GM21447 (cell line): Measurements from ENCODE around the gene GABARAP.

Experiments used
- ATAC-seq: cut with Tn5 transposase; IDR thresholded peaks from one replicate; pipeline ENCODE4 v1.9.1; 2021; ENCODE audit not compliant: unreplicated experiment

Gene GABARAP

GRCh38 chr17:7241783-7242716 is at the start of gene GABARAP:
GABARAP (minus strand) TSS chr17:7242449; CDS start chr17:7242330, 119 bp downstream.
- peak; percentile 23 for ATAC-seq

GRCh38 chr17:7290685-7291084 is 48.4 kb upstream of the GABARAP start:
- ATAC-seq: no peak

DNA sequence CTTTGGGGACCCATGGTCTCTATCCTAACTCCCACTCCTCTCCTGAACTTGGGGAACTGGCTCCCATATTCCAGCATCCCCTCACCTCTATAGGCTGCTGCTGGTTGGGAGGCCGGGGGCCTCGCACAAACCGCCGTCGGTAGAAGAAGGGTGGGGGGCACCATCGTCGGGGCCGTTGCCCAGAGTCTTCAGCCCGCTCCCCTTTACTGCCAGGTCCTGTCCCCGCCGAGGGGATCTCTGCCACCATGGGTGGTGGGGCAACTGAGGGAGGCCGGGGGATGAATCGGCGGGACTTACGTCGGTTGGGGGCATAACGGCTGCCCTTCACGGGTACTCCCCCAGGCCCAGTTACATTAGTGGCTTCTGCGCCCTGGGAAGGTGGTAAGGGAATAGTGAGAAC is 47.9 kb upstream of the GABARAP start:
- no peak for ATAC-seq

DNA sequence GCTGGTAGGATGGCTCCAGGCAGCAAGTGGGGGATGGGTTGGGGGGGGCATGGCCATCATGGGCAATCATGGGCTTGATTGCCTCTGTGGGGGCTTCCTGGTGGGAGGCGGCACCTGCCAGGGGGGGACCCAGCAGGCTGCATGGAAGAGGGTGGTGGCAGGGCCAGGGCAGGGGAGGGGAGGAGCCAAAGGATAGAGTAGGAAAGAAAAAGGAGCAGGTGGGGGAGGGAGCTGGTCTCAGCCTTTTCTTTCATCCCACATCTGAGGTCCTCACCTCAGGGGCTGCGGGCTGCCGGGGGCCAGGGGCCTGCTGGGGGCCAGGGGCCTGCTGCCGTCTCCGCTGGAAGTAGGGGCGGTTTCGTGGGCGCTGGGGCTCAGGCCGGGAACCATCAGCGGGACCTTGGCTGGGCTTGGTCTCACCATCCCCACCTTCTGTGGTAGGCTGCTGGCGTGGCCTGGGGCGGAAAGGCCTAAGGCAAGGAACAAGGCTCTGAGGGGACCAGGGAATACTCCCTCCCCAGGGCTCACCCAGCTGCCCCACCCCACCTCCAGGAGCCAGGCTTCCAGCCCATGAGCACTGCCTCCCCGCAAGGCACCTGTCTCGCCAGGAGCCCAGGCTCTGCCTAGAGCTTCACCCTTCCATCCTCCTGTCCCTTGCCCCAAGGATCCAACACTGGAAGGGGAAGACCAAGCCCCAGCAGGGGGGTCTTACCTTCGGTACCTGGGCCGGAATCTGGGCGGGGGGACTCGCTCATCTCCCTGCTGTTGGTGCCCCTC is 47.2 kb upstream of the GABARAP start:
- ATAC-seq: no peak

- ATAC-seq: no peak
Measured at GRCh38 chr17:7285679-7286078, 43.4 kb upstream of the GABARAP start.

GRCh38 chr17:7284911-7285310 is 42.7 kb upstream of the GABARAP start:
- ATAC-seq: no peak

DNA sequence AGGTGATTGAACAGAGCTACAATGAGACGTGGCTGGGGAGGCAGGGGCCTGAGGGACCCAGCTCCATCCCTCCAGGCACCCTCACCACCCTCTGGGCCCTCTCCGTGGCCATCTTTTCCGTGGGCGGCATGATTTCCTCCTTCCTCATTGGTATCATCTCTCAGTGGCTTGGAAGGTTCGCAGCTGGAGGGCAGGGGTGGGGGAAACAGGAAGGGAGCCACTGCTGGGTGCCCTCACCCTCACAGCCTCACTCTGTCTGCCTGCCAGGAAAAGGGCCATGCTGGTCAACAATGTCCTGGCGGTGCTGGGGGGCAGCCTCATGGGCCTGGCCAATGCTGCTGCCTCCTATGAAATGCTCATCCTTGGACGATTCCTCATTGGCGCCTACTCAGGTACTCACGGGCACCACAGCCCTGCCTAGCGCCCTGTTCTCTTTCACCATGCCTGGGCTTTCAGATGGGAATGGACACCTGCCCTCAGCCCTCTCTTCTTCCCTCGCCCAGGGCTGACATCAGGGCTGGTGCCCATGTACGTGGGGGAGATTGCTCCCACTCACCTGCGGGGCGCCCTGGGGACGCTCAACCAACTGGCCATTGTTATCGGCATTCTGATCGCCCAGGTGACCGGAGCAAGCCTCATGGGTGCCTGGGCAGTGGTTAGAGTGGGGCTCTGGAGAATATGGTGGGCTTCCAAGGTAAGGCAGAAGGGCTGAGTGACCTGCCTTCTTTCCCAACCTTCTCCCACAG is 41.4 kb upstream of the GABARAP start:
- no peak for ATAC-seq

- no peak for ATAC-seq
Measured at GRCh38 chr17:7282752-7283321, 40.6 kb upstream of the GABARAP start.

DNA sequence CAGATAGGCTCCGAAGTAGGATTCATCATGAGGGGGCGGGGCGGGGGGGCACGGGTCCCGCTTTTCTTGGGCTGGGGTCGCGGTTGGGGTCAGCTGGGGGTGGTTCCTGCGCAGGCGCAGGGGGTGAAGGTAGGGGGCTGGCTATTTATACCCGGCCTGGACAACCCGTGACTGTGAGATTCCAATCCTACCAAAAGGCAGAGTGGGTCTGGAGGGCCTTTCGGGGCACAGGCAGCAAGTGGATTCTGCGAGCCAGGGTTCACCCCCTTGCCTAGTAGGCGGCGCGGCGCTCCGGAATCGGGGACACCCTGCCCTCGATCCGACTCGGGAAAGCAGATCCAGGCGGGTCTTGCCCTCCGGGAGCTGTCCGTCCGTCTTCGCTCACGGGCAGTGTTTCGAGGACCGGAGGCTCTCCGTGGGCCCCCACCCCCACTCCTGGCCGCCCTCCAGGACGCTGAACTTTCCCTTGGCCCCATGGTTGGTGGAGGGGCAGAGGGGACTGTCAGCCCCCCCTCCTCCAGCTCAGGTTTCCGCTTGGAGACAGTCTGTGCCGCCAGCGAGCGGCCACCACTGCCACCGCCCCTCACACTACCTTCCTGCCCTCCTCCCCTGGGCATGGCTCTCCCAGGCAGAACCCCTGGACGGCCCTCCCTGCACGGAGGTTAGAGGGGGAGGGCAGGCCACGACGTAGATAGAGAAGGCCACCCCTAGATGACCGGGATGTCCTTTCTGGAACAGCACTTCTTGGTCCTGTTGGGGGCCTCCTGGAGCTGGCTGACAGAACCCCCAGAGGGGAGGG is 39.9 kb upstream of the GABARAP start:
- no peak for ATAC-seq

GRCh38 chr17:7281074-7281952 is 39.1 kb upstream of the GABARAP start, which contains the start of gene SLC2A4:
SLC2A4 (plus strand) TSS chr17:7281718; CDS start chr17:7281935, 217 bp downstream.
- peak; percentile 52 for ATAC-seq

GRCh38 chr17:7280519-7281073 is 38.3 kb upstream of the GABARAP start:
- peak; percentile 57 for ATAC-seq

- no peak for ATAC-seq
Measured at GRCh38 chr17:7279448-7279847, 37.2 kb upstream of the GABARAP start.

DNA sequence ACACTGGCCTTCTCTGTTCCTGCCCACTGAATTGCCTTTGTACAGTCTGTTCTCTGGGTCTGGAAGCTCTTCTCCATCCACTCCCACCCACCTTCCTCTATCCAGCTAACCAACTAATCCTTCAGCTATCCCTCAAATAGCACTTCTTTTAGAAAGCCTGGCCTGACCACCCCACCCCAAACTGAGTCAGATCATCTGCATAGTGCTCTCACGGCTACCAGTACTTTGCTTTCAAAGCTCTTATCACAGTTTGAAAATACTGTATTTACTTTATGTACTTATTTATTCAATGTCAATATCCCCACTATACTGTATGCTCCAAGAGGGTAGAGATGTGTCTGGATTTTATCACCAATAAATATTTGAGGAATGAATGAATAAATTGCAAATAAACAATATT is 24.5 kb upstream of the GABARAP start:
- no peak for ATAC-seq

GRCh38 chr17:7263801-7264078 is 21.5 kb upstream of the GABARAP start:
- ATAC-seq: no peak

DNA sequence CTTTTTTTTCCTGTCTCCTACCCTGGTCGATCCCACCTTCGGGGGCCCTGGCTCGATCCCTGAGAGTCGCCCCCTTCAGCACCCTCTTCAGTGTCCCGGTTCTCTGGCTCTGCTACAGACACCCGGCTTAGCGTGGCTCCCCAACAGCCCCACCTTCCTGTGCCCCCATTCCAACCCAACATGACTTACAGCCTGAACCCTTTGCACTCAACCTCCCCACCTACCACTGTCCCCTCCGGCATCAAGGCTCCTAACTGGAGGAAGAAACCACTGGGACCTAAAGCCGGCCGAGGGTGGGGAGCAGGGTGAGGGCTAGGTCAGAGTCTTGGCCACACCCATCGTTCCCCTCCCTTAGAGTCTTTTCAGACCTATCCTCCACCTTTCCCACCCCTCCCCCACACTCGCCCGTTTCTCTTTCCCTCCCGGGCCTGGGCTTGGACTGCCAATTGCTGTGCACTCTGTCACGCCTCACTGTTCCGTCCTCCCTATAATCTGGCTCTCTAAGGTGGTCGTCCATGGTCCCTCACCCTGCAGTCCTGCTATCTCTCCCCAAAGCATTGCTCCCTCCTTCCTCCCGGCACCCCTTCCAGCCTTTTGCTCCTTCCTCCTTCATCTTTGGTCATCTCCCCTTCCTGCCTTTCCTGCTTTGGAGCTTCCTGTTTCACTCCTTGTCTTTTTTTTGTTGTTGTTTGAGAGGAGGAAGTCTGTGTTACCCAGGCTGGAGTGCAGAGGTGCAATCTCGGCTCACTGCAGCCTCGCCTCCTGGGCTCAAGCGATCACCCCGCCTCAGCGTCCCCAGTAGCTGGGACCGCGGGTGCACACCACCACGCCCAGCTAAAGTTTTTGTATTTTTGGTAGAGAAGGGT is 20.9 kb upstream of the GABARAP start:
- no peak for ATAC-seq

GRCh38 chr17:7262192-7262934 is 20.1 kb upstream of the GABARAP start, which contains the start of gene CLDN7:
CLDN7 (minus strand) TSS chr17:7262478; CDS start chr17:7262043, 435 bp downstream.
- no peak for ATAC-seq
